Activated CD8-positive, alpha-beta memory T cell treated with anti-CD3 and anti-CD28 coated beads, Interleukin-2, amount 50 U/mL, for 1 hour (primary cell): ENCODE measurements around the gene C1QA.

ENCODE experiments used
- DNase-seq: peaks from one replicate; pipeline ENCODE4 v3.0.0-alpha.2; 2020; ENCODE audit errors: extremely low read depth

Gene C1QA

GRCh38 chr1:22636353-22636752 is at the start of gene C1QA:
Gene C1QA (plus strand): TSS chr1:22636628. CDS start chr1:22637617, 989 bp downstream.
- no peak for DNase-seq

- no peak for DNase-seq
Measured at GRCh38 chr1:22587247-22587646, 49.2 kb upstream of the C1QA start.

GRCh38 chr1:22588899-22589422 is 47.5 kb upstream of the C1QA start:
- DNase-seq, result no peak

GRCh38 chr1:22591576-22591975 is 44.9 kb upstream of the C1QA start:
- DNase-seq, result no peak

GRCh38 chr1:22592051-22592450 is 44.4 kb upstream of the C1QA start:
- DNase-seq, result no peak

- DNase-seq, result no peak
Measured at GRCh38 chr1:22592919-22593790, 43.3 kb upstream of the C1QA start.

- DNase-seq, result no peak
Measured at GRCh38 chr1:22594396-22594795, 42.0 kb upstream of the C1QA start.

- no peak for DNase-seq
Measured at GRCh38 chr1:22595108-22595507, 41.3 kb upstream of the C1QA start.

GRCh38 chr1:22597301-22597965 is 39.0 kb upstream of the C1QA start:
- DNase-seq, result no peak

- DNase-seq, result no peak
Measured at GRCh38 chr1:22597996-22598395, 38.4 kb upstream of the C1QA start.

- no peak for DNase-seq
Measured at GRCh38 chr1:22598736-22599135, 37.7 kb upstream of the C1QA start.

GRCh38 chr1:22600071-22600816 is 36.2 kb upstream of the C1QA start:
- DNase-seq, result no peak

- no peak for DNase-seq
Measured at GRCh38 chr1:22600817-22601605, 35.4 kb upstream of the C1QA start.

- DNase-seq, result no peak
Measured at GRCh38 chr1:22601610-22602009, 34.8 kb upstream of the C1QA start.

- DNase-seq, result no peak
Measured at GRCh38 chr1:22602060-22602740, 34.2 kb upstream of the C1QA start.

- DNase-seq, result no peak
Measured at GRCh38 chr1:22606161-22606560, 30.3 kb upstream of the C1QA start.

- DNase-seq, result no peak
Measured at GRCh38 chr1:22607154-22607553, 29.3 kb upstream of the C1QA start.

- no peak for DNase-seq
Measured at GRCh38 chr1:22608361-22608760, 28.1 kb upstream of the C1QA start.

- no peak for DNase-seq
Measured at GRCh38 chr1:22609291-22609690, 27.1 kb upstream of the C1QA start.

- DNase-seq, result no peak
Measured at GRCh38 chr1:22611530-22611947, 24.9 kb upstream of the C1QA start.
